Fibroblast of villous mesenchyme (primary cell): ENCODE results near the gene AR. TPM values are rescaled to one million over a fixed set of nuclear protein-coding genes. Genes with fewer than 3 reads are reported as not detected.

Source experiments
- DNase-seq: peaks from one replicate; pipeline ENCODE4 v3.0.0-alpha.2; 2010; ENCODE audit warnings: low read depth
- H3K4me3 ChIP-seq: 2 replicates; pipeline ENCODE4 v1.5.1; 2011; ENCODE audit warnings: low read depth, mild to moderate bottlenecking, low read length
- CTCF ChIP-seq: IDR thresholded peaks from 2 replicates; pipeline ENCODE4 v1.5.1; 2012; ENCODE audit warnings: low read depth, mild to moderate bottlenecking, low read length; ENCODE audit not compliant: insufficient read depth
- total RNA-seq: library from RNA; depleted of rRNA; stranded (reverse); fragments of >200 nt; gene quantifications from 2 replicates; pipeline ENCODE4 v1.2.3, GENCODE V29; 2012

Gene AR, protein sequence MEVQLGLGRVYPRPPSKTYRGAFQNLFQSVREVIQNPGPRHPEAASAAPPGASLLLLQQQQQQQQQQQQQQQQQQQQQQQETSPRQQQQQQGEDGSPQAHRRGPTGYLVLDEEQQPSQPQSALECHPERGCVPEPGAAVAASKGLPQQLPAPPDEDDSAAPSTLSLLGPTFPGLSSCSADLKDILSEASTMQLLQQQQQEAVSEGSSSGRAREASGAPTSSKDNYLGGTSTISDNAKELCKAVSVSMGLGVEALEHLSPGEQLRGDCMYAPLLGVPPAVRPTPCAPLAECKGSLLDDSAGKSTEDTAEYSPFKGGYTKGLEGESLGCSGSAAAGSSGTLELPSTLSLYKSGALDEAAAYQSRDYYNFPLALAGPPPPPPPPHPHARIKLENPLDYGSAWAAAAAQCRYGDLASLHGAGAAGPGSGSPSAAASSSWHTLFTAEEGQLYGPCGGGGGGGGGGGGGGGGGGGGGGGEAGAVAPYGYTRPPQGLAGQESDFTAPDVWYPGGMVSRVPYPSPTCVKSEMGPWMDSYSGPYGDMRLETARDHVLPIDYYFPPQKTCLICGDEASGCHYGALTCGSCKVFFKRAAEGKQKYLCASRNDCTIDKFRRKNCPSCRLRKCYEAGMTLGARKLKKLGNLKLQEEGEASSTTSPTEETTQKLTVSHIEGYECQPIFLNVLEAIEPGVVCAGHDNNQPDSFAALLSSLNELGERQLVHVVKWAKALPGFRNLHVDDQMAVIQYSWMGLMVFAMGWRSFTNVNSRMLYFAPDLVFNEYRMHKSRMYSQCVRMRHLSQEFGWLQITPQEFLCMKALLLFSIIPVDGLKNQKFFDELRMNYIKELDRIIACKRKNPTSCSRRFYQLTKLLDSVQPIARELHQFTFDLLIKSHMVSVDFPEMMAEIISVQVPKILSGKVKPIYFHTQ
- 10.8 and 11.3 TPM in 2 replicates for total RNA-seq

DNA sequence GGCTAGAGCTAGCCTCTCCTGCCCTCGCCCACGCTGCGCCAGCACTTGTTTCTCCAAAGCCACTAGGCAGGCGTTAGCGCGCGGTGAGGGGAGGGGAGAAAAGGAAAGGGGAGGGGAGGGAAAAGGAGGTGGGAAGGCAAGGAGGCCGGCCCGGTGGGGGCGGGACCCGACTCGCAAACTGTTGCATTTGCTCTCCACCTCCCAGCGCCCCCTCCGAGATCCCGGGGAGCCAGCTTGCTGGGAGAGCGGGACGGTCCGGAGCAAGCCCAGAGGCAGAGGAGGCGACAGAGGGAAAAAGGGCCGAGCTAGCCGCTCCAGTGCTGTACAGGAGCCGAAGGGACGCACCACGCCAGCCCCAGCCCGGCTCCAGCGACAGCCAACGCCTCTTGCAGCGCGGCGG, at the start of gene AR:
Gene AR (plus strand): TSS at position 204 of the 400 bp plus-strand sequence. CDS start 1,126 bp downstream, outside the sequence.
- H3K4me3 ChIP-seq, result peak within 1 kb of the TSS; percentile 48
- DNase-seq, result peak; percentile 53
- no peak for TF ChIP-seq CTCF

GRCh38 chrX:67500617-67501016, 43.2 kb upstream of the AR start:
- no peak for TF ChIP-seq CTCF
- no peak overlapping the region for H3K4me3 ChIP-seq
- DNase-seq, result no peak

DNA sequence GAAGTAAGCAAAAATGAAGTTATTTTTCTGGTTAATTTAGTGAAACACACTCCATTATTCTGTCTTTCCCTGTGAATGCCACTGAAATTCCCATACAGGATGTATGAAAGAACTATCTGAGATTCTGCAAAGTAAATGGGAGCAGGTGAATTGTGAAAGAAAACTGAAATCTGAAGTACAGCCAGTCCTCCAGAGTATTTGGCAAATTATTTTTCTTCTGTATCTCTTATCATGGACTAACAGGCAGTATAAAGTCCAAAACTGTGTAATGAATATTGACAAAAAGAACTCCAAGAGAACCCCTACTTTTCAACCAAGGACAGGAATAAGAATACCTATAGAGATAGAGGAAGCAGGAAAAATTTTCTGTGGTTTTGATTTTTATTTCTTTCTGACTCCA, 40.8 kb upstream of the AR start:
- TF ChIP-seq CTCF, result no peak
- DNase-seq, result no peak
- no peak overlapping the region for H3K4me3 ChIP-seq

DNA sequence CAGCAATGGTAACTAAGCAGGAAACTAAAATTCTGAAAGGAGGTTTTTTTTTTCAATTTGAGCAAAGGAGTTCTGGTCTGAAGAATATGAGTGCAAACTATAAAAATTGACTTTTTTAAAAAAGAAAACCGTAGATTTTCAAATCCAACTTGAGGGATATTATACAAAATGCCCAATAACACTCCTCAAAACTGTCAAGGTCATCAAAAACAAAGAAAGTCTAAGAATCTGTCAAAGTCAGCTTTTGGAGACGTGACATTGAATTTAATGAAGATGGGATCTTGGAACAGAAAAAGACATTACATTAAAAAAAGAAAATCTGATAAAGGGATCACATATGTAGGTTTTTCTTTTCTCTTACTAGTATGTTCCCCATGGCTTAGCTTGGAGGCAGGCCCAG, 40.4 kb upstream of the AR start:
- DNase-seq, result no peak
- no peak for TF ChIP-seq CTCF
- H3K4me3 ChIP-seq, result no peak overlapping the region

DNA sequence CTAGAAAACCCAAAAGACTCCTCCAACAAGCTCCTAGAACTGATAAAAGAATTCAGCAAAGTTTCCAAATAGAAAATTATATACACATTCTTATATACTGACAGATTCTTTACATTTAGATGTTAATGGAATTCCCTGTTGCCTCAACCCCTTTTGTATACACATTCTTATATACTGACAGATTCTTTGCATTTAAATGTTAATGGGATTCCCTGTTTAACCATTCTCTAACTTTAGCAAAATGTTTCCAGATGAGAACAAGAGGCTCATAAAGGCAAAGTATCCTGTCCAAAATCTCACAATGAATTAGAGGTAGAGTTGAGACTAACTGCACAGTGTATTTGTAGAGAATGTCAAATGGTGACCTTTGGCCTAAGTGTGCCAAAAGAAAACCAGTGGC, 23.1 kb upstream of the AR start:
- H3K4me3 ChIP-seq, result no peak overlapping the region
- TF ChIP-seq CTCF, result no peak
- DNase-seq, result no peak

GRCh38 chrX:67523002-67523681, 20.7 kb upstream of the AR start:
- TF ChIP-seq CTCF, result no peak
- DNase-seq, result no peak

More at GRCh38 chrX:67523002-67523681, 20.7 kb upstream of the AR start:
- H3K4me3 ChIP-seq, result no peak overlapping the region
